NCI-H146 (cell line): ENCODE data around the gene TRAF3IP1.
A peak's percentile ranks its signal among the peaks of the same experiment; 100 is the strongest.
"Not testable (repeated sequence)": the region's sequence is repeated elsewhere in the genome, so short reads cannot be mapped to it uniquely, and the experiment has no call there.

Experiments used
- DNase-seq: peaks from one replicate; lab custom pipeline; 2025; lab: John Stamatoyannopoulos, UW

Gene TRAF3IP1

GRCh38 chr2:238427435-238428162, 107.3 kb downstream of the TRAF3IP1 start:
- no peak for DNase-seq

DNA sequence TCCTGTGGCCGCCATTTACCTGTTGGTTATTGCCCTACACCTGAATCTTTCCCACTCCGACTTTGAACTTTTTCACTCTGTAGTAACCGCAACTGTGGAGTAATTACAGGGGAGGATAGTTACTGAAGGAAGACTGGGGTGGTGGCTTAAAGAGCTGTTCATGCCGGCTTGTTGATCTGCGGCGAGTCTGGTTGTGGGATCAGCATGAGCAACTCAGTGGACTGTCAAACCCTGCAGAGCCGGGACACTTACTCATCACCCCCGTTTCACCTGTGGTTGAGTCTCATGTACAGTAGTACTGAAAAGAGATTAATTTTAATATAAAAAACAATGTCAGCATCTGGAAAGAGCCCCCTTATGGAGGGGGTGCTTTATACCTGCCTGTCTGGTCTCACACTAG, 108.5 kb downstream of the TRAF3IP1 start:
- DNase-seq: no peak

DNA sequence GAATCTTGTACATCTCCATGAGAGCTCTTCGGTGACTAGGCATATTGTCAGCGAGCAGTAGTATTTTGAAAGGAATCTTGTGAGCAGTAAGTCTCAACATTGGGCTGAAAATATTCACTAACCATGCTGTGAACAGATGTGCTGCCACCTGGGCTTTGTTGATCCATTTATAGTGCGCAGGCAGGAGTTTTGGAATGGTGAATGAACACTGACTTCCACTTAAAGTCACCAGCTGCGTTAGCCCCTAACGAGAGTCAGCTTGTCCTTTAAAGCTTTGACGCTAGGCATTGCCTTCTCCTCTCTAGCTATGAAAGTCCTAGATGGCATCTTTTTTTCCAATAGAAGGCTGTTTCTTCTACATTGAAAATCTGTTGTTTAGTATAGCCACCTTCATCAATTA, 110.5 kb downstream of the TRAF3IP1 start:
- DNase-seq: no peak

GRCh38 chr2:238431456-238431855, 111.1 kb downstream of the TRAF3IP1 start:
- no peak for DNase-seq

GRCh38 chr2:238433300-238433915, 113.1 kb downstream of the TRAF3IP1 start:
- no peak for DNase-seq

GRCh38 chr2:238433941-238434845, 113.9 kb downstream of the TRAF3IP1 start:
- no peak for DNase-seq

- no peak for DNase-seq
Observed at GRCh38 chr2:238434846-238435751, 114.8 kb downstream of the TRAF3IP1 start.

DNA sequence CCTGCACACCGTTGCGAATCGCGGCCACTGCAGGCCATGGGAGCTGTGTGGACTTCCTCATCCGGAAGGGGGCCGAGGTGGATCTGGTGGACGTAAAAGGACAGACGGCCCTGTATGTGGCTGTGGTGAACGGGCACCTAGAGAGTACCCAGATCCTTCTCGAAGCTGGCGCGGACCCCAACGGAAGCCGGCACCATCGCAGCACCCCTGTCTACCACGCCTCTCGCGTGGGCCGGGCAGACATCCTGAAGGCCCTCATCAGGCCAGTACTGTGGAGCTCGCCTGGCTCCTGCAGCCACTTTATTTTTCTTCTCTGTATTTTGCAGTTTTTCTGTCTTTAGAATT, 115.4 kb downstream of the TRAF3IP1 start:
- no peak for DNase-seq

GRCh38 chr2:238438856-238439849, 118.8 kb downstream of the TRAF3IP1 start:
- DNase-seq: no peak

GRCh38 chr2:238439917-238440316, 119.6 kb downstream of the TRAF3IP1 start:
- no peak for DNase-seq

- DNase-seq: no peak
Observed at GRCh38 chr2:238440331-238440730, 120.0 kb downstream of the TRAF3IP1 start.

GRCh38 chr2:238440767-238441166, 120.4 kb downstream of the TRAF3IP1 start:
- DNase-seq: no peak

- peak; percentile 13 for DNase-seq
Observed at GRCh38 chr2:238441262-238442114, 121.2 kb downstream of the TRAF3IP1 start.

DNA sequence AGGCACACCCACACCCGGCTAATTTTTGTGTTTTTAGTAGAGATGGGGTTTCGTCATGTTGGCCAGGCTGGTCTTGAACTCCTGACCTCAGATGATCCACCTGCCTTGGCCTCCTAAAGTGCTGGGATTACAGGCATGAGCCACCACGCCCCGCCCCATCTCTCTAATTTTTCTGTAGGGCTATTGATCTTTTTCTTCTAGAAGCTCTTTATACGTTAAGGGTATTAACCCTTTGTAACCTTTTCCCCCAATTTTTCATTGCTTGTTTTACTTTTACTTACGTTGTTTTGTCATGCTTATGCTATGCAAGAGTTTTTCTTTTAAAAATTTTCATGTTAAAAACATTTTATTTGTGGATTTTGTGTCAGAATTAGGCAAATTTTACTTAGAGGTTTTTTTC, 121.9 kb downstream of the TRAF3IP1 start:
- DNase-seq: not testable (repeated sequence)

- DNase-seq: no peak
Observed at GRCh38 chr2:238444242-238444641, 123.9 kb downstream of the TRAF3IP1 start.

DNA sequence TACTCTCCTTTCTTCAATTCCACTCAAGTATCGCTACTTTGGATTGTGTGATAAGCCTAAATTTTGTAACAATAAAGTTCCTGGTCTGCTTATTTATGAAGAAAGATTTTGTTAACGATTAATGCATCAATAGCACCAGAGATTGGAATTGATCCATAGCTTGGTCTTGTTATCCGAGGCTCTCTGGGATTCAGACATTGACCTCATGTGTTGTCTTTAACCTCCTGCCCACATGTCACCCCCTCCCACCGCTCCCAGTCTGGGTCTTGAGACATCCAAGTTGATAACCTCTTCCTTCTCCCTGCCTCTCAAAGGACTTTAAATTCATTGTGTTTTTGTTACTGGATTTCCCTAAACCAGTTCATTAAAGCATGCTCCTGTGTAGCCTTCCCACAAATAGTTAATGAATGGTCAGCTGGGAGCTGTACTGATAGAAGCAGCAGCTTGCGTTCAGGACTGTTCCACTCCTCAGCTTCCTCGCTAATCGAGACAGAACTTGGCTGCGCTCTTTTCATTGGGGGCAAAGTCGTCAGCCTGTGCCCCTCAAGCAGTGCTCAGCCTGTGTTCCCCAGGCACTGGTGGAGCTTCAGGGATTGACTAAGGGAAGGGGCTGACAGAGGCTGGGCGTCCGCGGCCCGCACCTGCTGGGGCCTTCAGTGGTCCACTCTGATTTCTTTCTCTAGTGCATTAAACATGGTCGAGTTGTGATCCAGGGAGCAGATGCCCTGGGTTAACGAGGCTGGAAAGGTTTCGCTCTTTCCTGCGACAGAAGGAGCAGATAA, 125.3 kb downstream of the TRAF3IP1 start:
- no peak for DNase-seq

DNA sequence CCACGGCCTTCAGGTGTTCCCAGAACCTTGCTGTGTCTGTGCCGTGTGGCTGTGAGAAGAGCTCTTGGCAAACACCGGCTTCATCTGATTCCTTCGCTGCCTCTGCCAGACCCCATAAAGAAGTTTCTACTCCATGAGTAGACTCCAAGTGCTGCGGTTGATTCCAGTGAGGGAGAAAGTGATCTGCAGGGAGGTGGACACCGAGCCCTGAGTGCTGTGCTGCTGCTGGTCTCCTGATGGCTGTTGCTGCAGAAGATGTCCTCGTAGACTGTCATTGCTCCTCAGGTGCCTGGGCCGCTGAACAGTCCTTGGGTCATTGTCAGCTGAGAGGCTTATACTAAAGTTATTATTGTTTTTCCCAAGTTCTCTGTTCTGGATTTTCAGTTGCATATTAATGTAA, 126.1 kb downstream of the TRAF3IP1 start:
- no peak for DNase-seq

DNA sequence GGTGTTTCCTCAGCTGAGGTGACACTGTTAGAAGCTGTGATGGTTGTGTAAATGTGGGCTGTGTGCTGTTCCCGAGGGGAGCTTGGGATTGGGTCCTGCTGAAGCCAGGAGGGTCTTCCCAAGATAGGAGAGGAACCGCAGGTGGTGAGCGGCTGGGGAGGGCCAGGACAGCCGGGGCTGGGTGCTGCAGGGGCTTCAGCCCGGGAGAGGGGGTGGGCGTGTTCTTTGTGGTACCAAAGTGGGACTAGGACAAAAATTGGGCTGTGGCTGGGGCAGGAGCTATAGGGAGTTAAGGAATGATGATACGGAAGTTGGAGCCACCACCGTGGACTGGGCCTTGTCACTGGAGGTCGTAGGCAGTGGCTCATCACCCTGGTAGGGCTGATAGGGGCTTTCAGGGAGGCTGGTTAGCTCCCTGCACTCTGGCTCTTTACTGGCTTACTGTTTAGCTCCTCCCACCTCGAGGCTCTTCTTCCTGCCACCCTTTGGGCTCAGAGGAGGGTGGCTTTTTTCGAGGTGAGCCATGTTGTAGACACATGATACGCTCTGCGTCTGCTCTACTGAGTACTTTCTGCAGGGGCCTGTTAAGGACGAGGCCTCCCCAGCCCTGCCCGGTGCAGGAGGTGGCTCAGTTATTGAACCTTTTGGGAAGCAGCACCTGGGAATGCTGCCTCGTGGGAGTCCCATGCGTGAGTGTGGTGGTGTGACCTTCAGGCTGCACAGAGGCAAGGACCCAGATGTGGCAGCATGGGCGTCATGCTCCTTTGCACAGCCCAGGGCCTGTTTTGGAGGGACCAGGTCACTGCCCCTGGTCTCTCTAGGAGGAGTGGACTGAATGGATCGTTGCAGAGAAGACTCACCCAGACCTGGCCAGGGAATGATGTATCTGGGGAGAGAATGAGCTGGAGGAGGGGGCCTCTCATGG, 128.0 kb downstream of the TRAF3IP1 start:
- no peak for DNase-seq
